ENCODE results near the gene AGR2. TPM values are rescaled to one million over a fixed set of nuclear protein-coding genes. Genes with fewer than 3 reads are reported as not detected.
A peak's percentile ranks its signal among the peaks of the same experiment; 100 is the strongest.

Gene AGR2
- total and polyA plus RNA-seq, 12 donors: not detected

DNA sequence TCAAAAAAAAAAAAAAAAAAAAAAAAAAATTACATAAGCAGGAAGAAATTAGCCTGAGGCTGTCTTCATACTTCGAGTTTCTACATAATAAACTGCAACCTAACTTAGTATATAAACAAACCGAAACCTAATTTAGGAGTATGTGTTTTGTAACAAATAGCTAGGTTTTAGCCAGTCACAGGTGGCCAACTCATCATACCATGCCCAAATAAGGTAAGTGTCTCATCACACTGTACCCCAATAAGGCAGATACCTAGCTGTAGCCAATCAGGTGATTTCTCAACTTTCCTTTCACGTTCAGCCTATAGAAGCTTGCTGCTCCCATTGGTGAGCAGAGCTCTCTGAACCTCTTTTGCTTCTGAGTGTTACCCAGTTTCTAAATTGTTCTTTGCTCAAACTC, 13.9 kb upstream of the AGR2 start:
- Histone ChIP-seq H3K27ac (no peak overlapping the region), H3K4me1 (peaks cover 0 to 12% (median 0%) of the 10 kb centered on the region in 9 donors), H3K27me3 (no peaks in the 10 kb centered on the region), H3K9me3 (no peaks in the 10 kb centered on the region), H3K36me3 (no peaks in the 10 kb centered on the region), H3K4me3 (no peak overlapping the region)
- TF ChIP-seq, protein P1, sequence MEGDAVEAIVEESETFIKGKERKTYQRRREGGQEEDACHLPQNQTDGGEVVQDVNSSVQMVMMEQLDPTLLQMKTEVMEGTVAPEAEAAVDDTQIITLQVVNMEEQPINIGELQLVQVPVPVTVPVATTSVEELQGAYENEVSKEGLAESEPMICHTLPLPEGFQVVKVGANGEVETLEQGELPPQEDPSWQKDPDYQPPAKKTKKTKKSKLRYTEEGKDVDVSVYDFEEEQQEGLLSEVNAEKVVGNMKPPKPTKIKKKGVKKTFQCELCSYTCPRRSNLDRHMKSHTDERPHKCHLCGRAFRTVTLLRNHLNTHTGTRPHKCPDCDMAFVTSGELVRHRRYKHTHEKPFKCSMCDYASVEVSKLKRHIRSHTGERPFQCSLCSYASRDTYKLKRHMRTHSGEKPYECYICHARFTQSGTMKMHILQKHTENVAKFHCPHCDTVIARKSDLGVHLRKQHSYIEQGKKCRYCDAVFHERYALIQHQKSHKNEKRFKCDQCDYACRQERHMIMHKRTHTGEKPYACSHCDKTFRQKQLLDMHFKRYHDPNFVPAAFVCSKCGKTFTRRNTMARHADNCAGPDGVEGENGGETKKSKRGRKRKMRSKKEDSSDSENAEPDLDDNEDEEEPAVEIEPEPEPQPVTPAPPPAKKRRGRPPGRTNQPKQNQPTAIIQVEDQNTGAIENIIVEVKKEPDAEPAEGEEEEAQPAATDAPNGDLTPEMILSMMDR (IDR thresholded peaks at IDR 0.05): no peak
- whole genome bisulfite sequencing, 2 donors: 89 to 94% methylated on average over 3 of the region's 3 CpGs
- ATAC-seq (no peak), DNase-seq (no peak)
- intact Hi-C loops (cut with DNase I): no loop called here

DNA sequence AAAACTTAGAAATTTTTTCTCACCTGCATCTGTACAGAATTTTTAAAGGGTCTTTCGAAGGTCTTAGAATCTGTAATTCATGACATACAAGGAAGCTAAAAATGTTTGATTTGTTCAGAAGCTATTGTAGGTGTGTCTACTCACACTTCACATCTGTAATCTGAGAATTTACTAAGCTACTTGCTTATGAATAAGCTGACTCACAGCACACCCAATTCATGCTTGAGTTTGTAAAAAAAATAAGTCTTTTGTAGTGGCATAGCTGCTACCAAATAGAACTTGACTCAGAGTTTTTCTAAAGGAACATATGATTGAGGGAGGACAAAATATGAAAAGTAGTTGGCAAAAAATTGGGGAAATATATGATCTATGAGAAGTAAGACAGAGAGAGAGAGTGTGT, 12.7 kb upstream of the AGR2 start:
- H3K36me3 ChIP-seq: no peaks in the 10 kb centered on the region
- TF ChIP-seq, protein P1 (IDR thresholded peaks at IDR 0.05): no peak
- H3K9me3 ChIP-seq: no peaks in the 10 kb centered on the region
- no peak for DNase-seq
- H3K27me3 ChIP-seq: no peaks in the 10 kb centered on the region
- H3K4me1 ChIP-seq: peaks cover 0 to 12% (median 0%) of the 10 kb centered on the region in 9 donors
- no peak overlapping the region for H3K4me3 ChIP-seq
- ATAC-seq: no peak
- H3K27ac ChIP-seq: no peak overlapping the region
- intact Hi-C loops (cut with DNase I): no loop called here
- WGBS, 2 donors: 88 to 92% methylated on average over 1 of the region's 1 CpG

DNA sequence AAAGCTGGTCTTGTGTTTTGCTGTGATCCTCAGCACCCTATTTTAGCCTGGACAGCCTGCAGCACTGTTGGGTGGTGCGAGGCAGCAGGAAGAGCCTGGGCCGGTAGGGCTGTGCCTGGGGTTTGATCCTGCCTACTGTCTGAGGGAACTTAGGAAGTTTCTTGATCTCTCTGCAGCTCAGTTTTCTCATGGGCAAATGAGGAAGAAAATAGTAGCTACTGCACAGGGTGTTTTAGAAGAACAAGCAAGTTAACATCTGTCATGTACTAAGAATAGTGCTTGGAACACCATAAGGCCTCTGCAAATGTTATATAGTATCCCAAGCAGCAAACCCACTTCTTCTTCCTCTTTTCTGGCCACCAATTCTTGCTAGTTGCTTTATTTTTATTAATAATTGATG, 12.0 kb upstream of the AGR2 start:
- intact Hi-C loops (cut with DNase I): no loop called here
- Histone ChIP-seq H3K27ac (peak overlapping the region in 1 of 10 donors; percentile 5), H3K4me1 (peaks cover 0 to 12% (median 0%) of the 10 kb centered on the region in 9 donors)

GRCh38 chr7:16815001-16815400, 10.2 kb upstream of the AGR2 start:
- Histone ChIP-seq H3K27ac (no peak overlapping the region), H3K36me3 (no peaks in the 10 kb centered on the region), H3K4me1 (peaks cover 0 to 12% (median 0%) of the 10 kb centered on the region in 9 donors), H3K9me3 (no peaks in the 10 kb centered on the region), H3K27me3 (no peaks in the 10 kb centered on the region), H3K4me3 (no peak overlapping the region)
- DNase-seq (no peak), ATAC-seq (no peak)
- intact Hi-C loops (cut with DNase I): no loop called here
- TF ChIP-seq, protein P1 (IDR thresholded peaks at IDR 0.05): no peak
- 92 to 96% methylated on average over 2 of the region's 2 CpGs for WGBS, 2 donors

More for the DNA sequence above, 12.0 kb upstream of the AGR2 start:
- TF ChIP-seq, protein P1 (IDR thresholded peaks at IDR 0.05): no peak
- WGBS, 2 donors: 53 to 70% methylated on average over 2 of the region's 2 CpGs
- H3K4me3 ChIP-seq: no peak overlapping the region
- ATAC-seq: peak in 7 of 8 donors; percentile 52 to 78 (median 67)
- no peaks in the 10 kb centered on the region for H3K27me3 ChIP-seq
- H3K36me3 ChIP-seq: no peaks in the 10 kb centered on the region
- no peaks in the 10 kb centered on the region for H3K9me3 ChIP-seq
- no peak for DNase-seq

Measured in heart right ventricle (tissue), 16 donors.